ENCODE data around the gene FTSJ1. TPM values are rescaled to one million over a fixed set of nuclear protein-coding genes. Genes with fewer than 3 reads are reported as not detected.

Gene FTSJ1
- total and polyA plus RNA-seq, 2 experiments from 2014 or later: 42.8 to 76.3 TPM

GRCh38 chrX:48466696-48467095 is 9.3 kb upstream of the FTSJ1 start:
- TF ChIP-seq STAT1 (IDR thresholded peaks at IDR 0.05; ENCODE audit: unreplicated experiment): no peak
- TF ChIP-seq EZH2phosphoT487 (IDR thresholded peaks at IDR 0.05; ENCODE audit: unreplicated experiment): no peak
- peak; percentile 29 to 42 for TF ChIP-seq CTCF (conservative IDR thresholded peaks at IDR 0.05; ENCODE audit: low read depth in 2 of 2)
- no peak for TF ChIP-seq ZNF114 (CRISPR knock-in tag; IDR thresholded peaks at IDR 0.05)
- Histone ChIP-seq H3F3A (replicated peaks; ENCODE audit: low read depth) (no peaks in the 10 kb centered on the region), H2AFZ (no peak overlapping the region), H3K27me3 (ENCODE audit: insufficient read depth) (no peaks in the 10 kb centered on the region), H3K4me1 (ENCODE audit: insufficient read depth) (no peaks in the 10 kb centered on the region), H3K4me2 (no peak overlapping the region), H3K79me2 (replicated peaks; ENCODE audit: insufficient read depth) (0 out of 2 replicates have a peak, but pooled peaks cover 12% of the 10 kb centered on the region), H3K9me2 (ENCODE audit: insufficient read depth) (no peaks in the 10 kb centered on the region), H3K4me3 (peak overlapping the region; percentile 68; the same call in 1 of the 2 replicates), H3K36me3 (ENCODE audit: insufficient read depth) (no peaks in the 10 kb centered on the region; the same call in 1 of the 2 replicates), H4K20me1 (replicated peaks; ENCODE audit: insufficient read depth) (no peaks in the 10 kb centered on the region), H3K27ac (ENCODE audit: low read depth) (no peak overlapping the region)
- Mint-ChIP-seq H3K4me1 (peaks cover 21% of the 10 kb centered on the region), H3K27me3 (ENCODE audit: insufficient read depth, low read depth, poor library complexity) (peaks cover 11% of the 10 kb centered on the region), H3K9me3 (no peaks in the 10 kb centered on the region; the same call in none of the 3 replicates), H3K36me3 (ENCODE audit: low read depth) (peaks cover 43% of the 10 kb centered on the region), H3K27ac (no peak overlapping the region), H3K4me3 (peak overlapping the region; percentile 97; the same call in 1 of the 3 replicates)
- ATAC-seq: peak; percentile 60
- DNase-seq (ENCODE audit: low spot score): peak; percentile 46

- H3K27ac ChIP-seq (ENCODE audit: low read depth): no peak overlapping the region
- no peak for TF ChIP-seq CREB1 (CRISPR knock-in tag; IDR thresholded peaks at IDR 0.05; ENCODE audit: low read depth)
- TF ChIP-seq ETS1 (IDR thresholded peaks at IDR 0.05): no peak
- TF ChIP-seq EZH2phosphoT487 (IDR thresholded peaks at IDR 0.05; ENCODE audit: unreplicated experiment): no peak
- TF ChIP-seq EZH2 (IDR thresholded peaks at IDR 0.05; ENCODE audit: low read depth, unreplicated experiment): no peak
- no peak for TF ChIP-seq STAT1 (IDR thresholded peaks at IDR 0.05; ENCODE audit: unreplicated experiment)
- no peak for TF ChIP-seq REST (IDR thresholded peaks at IDR 0.05; ENCODE audit: unreplicated experiment)
- no peak for TF ChIP-seq JUNB (IDR thresholded peaks at IDR 0.05; ENCODE audit: unreplicated experiment)
- no peak for TF ChIP-seq CTCF (conservative IDR thresholded peaks at IDR 0.05; ENCODE audit: low read depth in 2 of 2)
- no peak for TF ChIP-seq ZNF114 (CRISPR knock-in tag; IDR thresholded peaks at IDR 0.05)
- TF ChIP-seq ZNF331 (CRISPR knock-in tag; IDR thresholded peaks at IDR 0.05; ENCODE audit: low read depth): no peak
- TF ChIP-seq NANOG (IDR thresholded peaks at IDR 0.05; ENCODE audit: borderline replicate concordance): no peak
Measured at GRCh38 chrX:48467281-48467761, 8.7 kb upstream of the FTSJ1 start.

More at GRCh38 chrX:48467281-48467761, 8.7 kb upstream of the FTSJ1 start:
- Histone ChIP-seq H3F3A (replicated peaks; ENCODE audit: low read depth) (no peaks in the 10 kb centered on the region), H3K4me3 (peak overlapping the region; percentile 68; the same call in 1 of the 2 replicates), H3K9me2 (ENCODE audit: insufficient read depth) (no peaks in the 10 kb centered on the region), H2AFZ (no peak overlapping the region), H3K36me3 (ENCODE audit: insufficient read depth) (no peaks in the 10 kb centered on the region), H3K4me1 (ENCODE audit: insufficient read depth) (no peaks in the 10 kb centered on the region), H3K27me3 (ENCODE audit: insufficient read depth) (no peaks in the 10 kb centered on the region), H3K79me2 (replicated peaks; ENCODE audit: insufficient read depth) (0 out of 2 replicates have a peak, but pooled peaks cover 12% of the 10 kb centered on the region), H4K20me1 (replicated peaks; ENCODE audit: insufficient read depth) (no peaks in the 10 kb centered on the region), H3K4me2 (peak overlapping the region; percentile 84)
- Mint-ChIP-seq H3K36me3 (ENCODE audit: low read depth) (peaks cover 39% of the 10 kb centered on the region), H3K27me3 (ENCODE audit: insufficient read depth, low read depth, poor library complexity) (peaks cover 12% of the 10 kb centered on the region), H3K4me3 (peak overlapping the region; percentile 97), H3K9me3 (no peaks in the 10 kb centered on the region; the same call in none of the 3 replicates), H3K4me1 (peaks cover 27% of the 10 kb centered on the region), H3K27ac (no peak overlapping the region)
- ATAC-seq: peak; percentile 18; the same call in 2 of the 3 replicates
- peak; percentile 5 for DNase-seq (ENCODE audit: low spot score)
